H1 (cell line): Measurements from ENCODE around the gene AKR1B15. TPM values are rescaled to one million over a fixed set of nuclear protein-coding genes. Genes with fewer than 3 reads are reported as not detected.

Experiments
- CEBPB ChIP-seq: IDR thresholded peaks from 2 replicates; pipeline ENCODE4 v1.6.1; 2012; ENCODE audit warnings: low read depth, low read length
- CHD7 ChIP-seq: fragments of 300-600 bp; sonication (generic); IDR thresholded peaks from 2 replicates; pipeline ENCODE4 v1.7.1; 2012; ENCODE audit warnings: low read length, moderate library complexity, mild to moderate bottlenecking, inconsistent platforms; ENCODE audit not compliant: insufficient replicate concordance
- CTBP2 ChIP-seq: IDR thresholded peaks from 2 replicates; pipeline ENCODE4 v1.7.0; 2011; ENCODE audit warnings: borderline replicate concordance, mild to moderate bottlenecking, moderate library complexity, mixed read lengths, low read length; ENCODE audit not compliant: insufficient read depth, insufficient read length
- E2F6 ChIP-seq: IDR thresholded peaks from 2 replicates; pipeline ENCODE4 v1.6.1; 2012; ENCODE audit warnings: inconsistent platforms
- EZH2 ChIP-seq: fragments of 200-600 bp; sonication (generic); IDR thresholded peaks from 2 replicates; pipeline ENCODE4 v1.7.1; 2012; ENCODE audit warnings: low read depth, mild to moderate bottlenecking, moderate library complexity, low read length, inconsistent platforms; ENCODE audit not compliant: severe bottlenecking
- JUND ChIP-seq: IDR thresholded peaks from 2 replicates; pipeline ENCODE4 v1.6.1; 2011; ENCODE audit warnings: mild to moderate bottlenecking, improper control_type of control experiment, low read length
- POLR2A ChIP-seq, 2 experiments: IDR thresholded peaks; 1 replicate in 1 of 2; 2 replicates in 1 of 2; pipeline ENCODE4 v1.6.1; 2011; ENCODE audit warnings: low read depth in 2 of 2, low read length in 2 of 2, mild to moderate bottlenecking in 2 of 2; ENCODE audit errors: control extremely low read depth in 1 of 2
- RBBP5 ChIP-seq: IDR thresholded peaks from 2 replicates; pipeline ENCODE4 v1.7.1; 2012; ENCODE audit warnings: low read depth, mild to moderate bottlenecking, inconsistent platforms, low read length, moderate library complexity, borderline replicate concordance
- SIRT6 ChIP-seq: IDR thresholded peaks from one replicate; pipeline ENCODE4 v1.7.1; 2012; ENCODE audit warnings: low read length, inconsistent platforms
- SP2 ChIP-seq: IDR thresholded peaks from 2 replicates; pipeline ENCODE4 v1.6.1; 2012; ENCODE audit warnings: mild to moderate bottlenecking, low read length, inconsistent platforms
- SRF ChIP-seq: IDR thresholded peaks from 2 replicates; pipeline ENCODE4 v1.6.1; 2011; ENCODE audit warnings: mild to moderate bottlenecking, low read depth, low read length, moderate library complexity
- YY1 ChIP-seq: IDR thresholded peaks from 2 replicates; pipeline ENCODE4 v1.6.1; 2011; ENCODE audit warnings: low read depth, mild to moderate bottlenecking, low read length
- polyA plus RNA-seq, 7 experiments: library from polyadenylated mRNA; depleted of rRNA in 3 of 7; stranded (reverse) in 5 of 7; unstranded in 2 of 7; fragments of >200 nt in 5 of 7; fragments of 200-250 nt in 2 of 7; gene quantifications; 1 replicate in 5 of 7; 2 replicates in 1 of 7; 4 replicates in 1 of 7; pipeline versions ENCODE4 v1.2.1 to v1.2.3, GENCODE V29; 2011 to 2013; ENCODE audit warnings: missing spikeins in 2 of 7, mixed read lengths in 2 of 7
- total RNA-seq: library from RNA; stranded (reverse); fragmentation: NEBNext Ultra II Directional; extraction: Animal tissue kit (Norgen Biotek cat#: 25700); gene quantifications from 2 replicates; pipeline ENCODE4 v1.2.1, GENCODE V29; 2021

The AKR1B15 gene
- total and polyA plus RNA-seq, 2 of the 8 experiments (the other 6 are each of a cell fraction or from before 2014, with no cell fraction given): 0.15 to 0.47 TPM

GRCh38 chr7:134612197-134612596 is 63.3 kb downstream of the AKR1B15 start (continued):
- no peak for TF ChIP-seq CHD7
- TF ChIP-seq SP2: no peak
- TF ChIP-seq YY1: no peak
- TF ChIP-seq JUND: no peak
- no peak for TF ChIP-seq SIRT6
- TF ChIP-seq POLR2A (IDR thresholded peaks at IDR 0.05; ENCODE audit: control extremely low read depth in 1 of 2, low read depth in 2 of 2, low read length in 2 of 2): no peak
- no peak for TF ChIP-seq E2F6
- no peak for TF ChIP-seq CEBPB
- TF ChIP-seq RBBP5: no peak
- no peak for TF ChIP-seq EZH2
- TF ChIP-seq SRF: no peak
- no peak for TF ChIP-seq CTBP2
